HepG2 (cell line): Measurements from ENCODE around the gene ASPRV1. TPM values are rescaled to one million over a fixed set of nuclear protein-coding genes. Genes with fewer than 3 reads are reported as not detected.

Experiments
- ATAC-seq: fragments of 200-7000 bp; cut with Tn5 transposase; 3 replicates; pipeline ENCODE4 v1.9.1; 2020; ENCODE audit warnings: mild to moderate bottlenecking, moderate library complexity
- BruUV-seq: library from RNA; stranded (reverse); fragments of 400-500 nt; replicated peaks from 2 replicates; lab custom pipeline; 2021; lab: Mats Ljungman, UMichigan
- CTCF ChIA-PET: fragments of 300-600 bp; formaldehyde crosslinking; extraction: SDS; loops from one replicate; lab custom pipeline; 2021; ENCODE audit warnings: low total read pairs, inconsistent platforms, low intra/inter-chr PET ratio; lab: Yijun Ruan, JAX
- POLR2A ChIA-PET: fragments of 350-600 bp; sonication (Branson Sonifier 250); formaldehyde crosslinking; loops from one replicate; lab custom pipeline; 2020; ENCODE audit warnings: antibody characterized with exemption, inconsistent platforms; lab: Yijun Ruan, JAX
- DNase-seq: peaks from one replicate; pipeline ENCODE4 v3.0.0-alpha.2; 2015; ENCODE audit warnings: low spot score
- FAIRE-seq: peaks from 3 replicates; lab custom pipeline; 2011; peaks lifted over from hg19 to GRCh38; lab: Jason Lieb, UNC
- H2AFZ ChIP-seq: one replicate; pipeline ENCODE4 v1.6.1; 2011; ENCODE audit warnings: low read length, inconsistent platforms
- H3K27ac ChIP-seq: fragments of 300-600 bp; 3 replicates; pipeline ENCODE4 v1.8.0; 2011; ENCODE audit warnings: mixed run types, mild to moderate bottlenecking, mixed read lengths, low read length, inconsistent platforms; ENCODE audit not compliant: insufficient read depth; ENCODE audit errors: extremely low read length
- H3K27me3 ChIP-seq, 2 experiments: fragments of 200-600 bp in 1 of 2; 2 replicates in 1 of 2; 3 replicates in 1 of 2; pipeline versions ENCODE4 v1.6.0 to v1.8.0; 2011; ENCODE audit warnings: low read length in 2 of 2, mild to moderate bottlenecking in 2 of 2, moderate library complexity in 2 of 2, inconsistent platforms in 1 of 2; ENCODE audit not compliant: insufficient read depth in 2 of 2, control insufficient read depth in 1 of 2
- H3K36me3 ChIP-seq, 2 experiments: fragments of 200-600 bp in 1 of 2; replicated peaks in 1 of 2; 2 replicates in 1 of 2; 3 replicates in 1 of 2; pipeline versions ENCODE4 v1.5.1 to v1.8.0; 2011; ENCODE audit warnings: low read length in 2 of 2, inconsistent platforms in 1 of 2; ENCODE audit not compliant: insufficient read depth in 2 of 2, control insufficient read depth in 1 of 2
- H3K4me1 ChIP-seq: 2 replicates; pipeline ENCODE4 v1.5.1; 2012; ENCODE audit warnings: low read length, inconsistent platforms; ENCODE audit not compliant: insufficient read depth
- H3K4me2 ChIP-seq: 2 replicates; pipeline ENCODE4 v1.6.0; 2011; ENCODE audit warnings: low read depth, low read length, inconsistent platforms
- H3K4me3 ChIP-seq, 3 experiments: fragments of 200-600 bp in 1 of 3; sonication (generic), shearing (Covaris generic) in 1 of 3; replicated peaks in 1 of 3; 2 replicates each; pipeline ENCODE4 v1.5.1; 2011 to 2016; ENCODE audit warnings: low read length in 3 of 3, inconsistent platforms in 2 of 3, low read depth in 2 of 3, mild to moderate bottlenecking in 2 of 3, control low read depth in 1 of 3, mixed read lengths in 1 of 3; ENCODE audit not compliant: insufficient read depth in 1 of 3
- H3K79me2 ChIP-seq: one replicate; pipeline ENCODE4 v1.6.1; 2011; ENCODE audit warnings: low read length, inconsistent platforms; ENCODE audit not compliant: insufficient read depth
- H3K9ac ChIP-seq: 2 replicates; pipeline ENCODE4 v1.6.0; 2011; ENCODE audit warnings: mild to moderate bottlenecking, low read depth, low read length, inconsistent platforms; ENCODE audit not compliant: insufficient read depth
- H3K9me3 ChIP-seq: 2 replicates; pipeline ENCODE4 v1.5.1; 2012; ENCODE audit warnings: mild to moderate bottlenecking, low read length
- H4K20me1 ChIP-seq: 2 replicates; pipeline ENCODE4 v1.6.0; 2011; ENCODE audit warnings: inconsistent platforms, mild to moderate bottlenecking, low read length, moderate library complexity; ENCODE audit not compliant: insufficient read depth
- CCAR2 ChIP-seq: fragments of 200-400 bp; formaldehyde crosslinking; optimal IDR thresholded peaks from 2 replicates; pipeline ENCODE3; 2018; ENCODE audit warnings: low read depth, mild to moderate bottlenecking, low read length, moderate library complexity
- ETV5 ChIP-seq: IDR thresholded peaks from 2 replicates; pipeline ENCODE4 v1.6.1; 2018; ENCODE audit warnings: missing biosample characterization, missing genetic modification reagents, inconsistent platforms, borderline replicate concordance
- NONO ChIP-seq, 2 experiments: fragments of 450-650 bp in 1 of 2; sonication (generic) in 1 of 2; formaldehyde crosslinking in 1 of 2; IDR thresholded peaks in 1 of 2; conservative IDR thresholded peaks in 1 of 2; 2 replicates each; pipeline versions ENCODE4 v1.6.1 to v1.8.0; 2017 to 2022; ENCODE audit warnings: mild to moderate bottlenecking in 1 of 2, missing genetic modification reagents in 1 of 2, moderate library complexity in 1 of 2
- PITX1 ChIP-seq: sonication (generic); formaldehyde crosslinking; IDR thresholded peaks from 2 replicates; pipeline ENCODE4 v1.5.1; 2020; ENCODE audit warnings: mild to moderate bottlenecking, missing genetic modification reagents
- RFX5 ChIP-seq: IDR thresholded peaks from 2 replicates; pipeline ENCODE4 v1.6.1; 2011; ENCODE audit warnings: low read depth, low read length, improper control_type of control experiment
- SOX13 ChIP-seq, 3 experiments: fragments of 450-650 bp in 1 of 3; sonication (generic) in 1 of 3; formaldehyde crosslinking in 1 of 3; IDR thresholded peaks in 2 of 3; conservative IDR thresholded peaks in 1 of 3; 2 replicates each; pipeline versions ENCODE4 v1.5.0 to v1.6.1; 2016 to 2020; ENCODE audit warnings: antibody characterized with exemption in 1 of 3, mild to moderate bottlenecking in 1 of 3, missing compliant biosample characterization in 1 of 3, missing genetic modification reagents in 1 of 3, moderate library complexity in 1 of 3
- TEAD3 ChIP-seq: optimal IDR thresholded peaks from 2 replicates; pipeline ENCODE3; 2016; ENCODE audit warnings: borderline replicate concordance
- ZEB1 ChIP-seq: IDR thresholded peaks from 2 replicates; pipeline ENCODE4 v1.6.1; 2012; ENCODE audit warnings: mild to moderate bottlenecking, low read depth, inconsistent platforms; ENCODE audit not compliant: insufficient replicate concordance
- ZMYM3 ChIP-seq: sonication (generic); formaldehyde crosslinking; IDR thresholded peaks from 2 replicates; pipeline ENCODE4 v1.5.1; 2020; ENCODE audit warnings: mild to moderate bottlenecking, missing genetic modification reagents
- ZNF292 ChIP-seq: sonication (generic); formaldehyde crosslinking; IDR thresholded peaks from 2 replicates; pipeline ENCODE4 v1.8.1; 2022; ENCODE audit warnings: mild to moderate bottlenecking, low read depth, missing genetic modification reagents, borderline replicate concordance
- ZNF570 ChIP-seq: sonication (generic); formaldehyde crosslinking; IDR thresholded peaks from 2 replicates; pipeline ENCODE4 v1.4.0; 2020; ENCODE audit warnings: mild to moderate bottlenecking, missing genetic modification reagents, borderline replicate concordance
- ZNF724P ChIP-seq: sonication (generic); formaldehyde crosslinking; IDR thresholded peaks from 2 replicates; pipeline ENCODE4 v1.8.0; 2022; ENCODE audit warnings: missing genetic modification reagents, borderline replicate concordance
- ZSCAN25 ChIP-seq: sonication (generic); formaldehyde crosslinking; IDR thresholded peaks from 2 replicates; pipeline ENCODE4 v1.8.0; 2022; ENCODE audit warnings: mild to moderate bottlenecking, missing genetic modification reagents
- WGBS: methylation state at CpG from one replicate; pipeline ENCODE4 v1.1.6; 2017; ENCODE audit warnings: low lambda C conversion rate; 5-methylcytosine and 5-hydroxymethylcytosine counted together
- in situ Hi-C: cut with HindIII; loops from 2 replicates; pipeline ENCODE4 v1.10.0; 2017; ENCODE audit warnings: low pct_unique_long_range_greater_than_20kb; ENCODE audit not compliant: extremely low pct_ligation_motif_present
- intact Hi-C: fragments of 100-400 bp; cut with micrococcal nuclease; formaldehyde crosslinking; loops from one replicate; pipeline ENCODE4 v1.10.0; 2022; ENCODE audit not compliant: unreplicated experiment
- polyA plus RNA-seq, 8 experiments: library from polyadenylated mRNA; depleted of rRNA in 3 of 8; stranded (reverse) in 7 of 8; unstranded in 1 of 8; fragments of >200 nt; fragmentation: Illumina TruSeq in 4 of 8; extraction: Trizol in 4 of 8; gene quantifications; 2 replicates each; pipeline versions ENCODE4 v1.2.1 to v1.2.3, GENCODE V29; 2011 to 2016; ENCODE audit warnings: low read depth in 4 of 8, missing spikeins in 1 of 8, mixed read lengths in 1 of 8; ENCODE audit not compliant: insufficient read depth in 1 of 8
- total RNA-seq, 5 experiments: library from RNA; depleted of rRNA; stranded (reverse); fragments of >200 nt; fragmentation: Illumina TruSeq; extraction: Trizol; gene quantifications; 2 replicates each; pipeline ENCODE4 v1.2.3, GENCODE V29; 2016; ENCODE audit warnings: low read depth in 1 of 5
- TF ChIP-seq, protein P1 (sequence below): sonication (generic); formaldehyde crosslinking; IDR thresholded peaks from 2 replicates; pipeline ENCODE4 v1.4.0; 2020; ENCODE audit warnings: missing genetic modification reagents, borderline replicate concordance
- TF ChIP-seq, protein P2 (sequence below): IDR thresholded peaks from 2 replicates; pipeline ENCODE4 v1.6.1; 2012; ENCODE audit warnings: inconsistent platforms
- TF ChIP-seq, protein P3 (sequence below): IDR thresholded peaks from 2 replicates; pipeline ENCODE4 v1.6.1; 2016; ENCODE audit warnings: missing biosample characterization, missing genetic modification reagents, low read depth

ASPRV1 gene
- total and polyA plus RNA-seq, 2 of the 13 experiments (the other 11 are each of a cell fraction or from before 2014, with no cell fraction given): 0.40 to 0.48 TPM

DNA sequence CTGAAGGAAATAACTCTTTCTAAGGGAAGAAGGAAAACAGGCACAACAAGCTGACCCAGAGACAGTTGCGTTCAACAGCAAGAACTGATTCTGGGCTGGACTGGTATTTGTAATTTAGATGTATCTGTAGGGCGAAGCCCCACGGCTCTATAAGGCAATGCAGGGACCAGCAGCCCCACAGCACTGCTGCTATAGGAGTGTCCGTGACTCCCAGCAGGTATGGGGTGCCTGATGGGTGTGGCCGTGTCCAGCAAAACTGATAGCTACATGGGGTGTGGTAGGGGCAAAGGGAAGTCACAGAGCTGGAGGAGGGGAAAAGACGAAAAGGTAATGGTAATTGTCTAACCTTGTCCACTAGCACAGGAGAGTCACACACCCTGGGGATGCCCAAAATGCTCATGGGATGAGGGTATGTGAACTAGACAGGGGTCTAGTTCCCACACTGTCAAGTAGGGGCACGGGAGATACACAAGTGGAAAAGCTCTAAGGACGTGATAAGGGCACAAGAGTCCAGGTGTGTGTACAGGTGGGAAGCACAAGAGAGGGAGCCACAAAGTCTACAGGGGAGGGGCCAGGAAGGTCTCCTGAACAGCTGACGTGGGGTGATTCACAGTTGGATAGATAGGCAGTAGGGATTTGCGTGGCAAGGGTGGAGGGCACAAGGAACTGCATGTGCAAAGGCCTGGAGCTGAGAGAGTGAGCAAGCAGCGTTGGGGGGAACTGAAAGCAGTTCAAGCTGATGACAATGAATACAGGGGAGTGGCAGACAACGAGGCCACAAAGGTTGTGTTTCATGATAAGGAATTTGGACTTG is 48.5 kb upstream of the ASPRV1 start:
- H2AFZ ChIP-seq: no peak overlapping the region
- intact Hi-C loops: no loop called here
- H3K79me2 ChIP-seq: no peaks in the 10 kb centered on the region
- no TSS peak for BruUV-seq
- H4K20me1 ChIP-seq: no peaks in the 10 kb centered on the region
- ATAC-seq: peak; percentile 85
- no peaks in the 10 kb centered on the region for H3K36me3 ChIP-seq
- H3K9me3 ChIP-seq: no peaks in the 10 kb centered on the region
- DNase-seq: peak; percentile 70
- peak overlapping the region; percentile 17; the same call in 1 of the 2 replicates for H3K9ac ChIP-seq
- H3K4me3 ChIP-seq: peak overlapping the region in 1 of 3 experiments; percentile 15; a peak in 2 of 6 replicates
- peaks cover 28% of the 10 kb centered on the region for H3K4me1 ChIP-seq
- in situ Hi-C loops: no loop called here
- ChIA-PET POLR2A (interaction anchor here (0.8 kb wide), 1 partner anchor 95 kb away, joined by 3 read pairs; the partner anchor contains the start of gene MXD1), CTCF (no interaction called here)
- WGBS: 54% methylated on average over 12 of the region's 12 CpGs
- no peak for FAIRE-seq
- H3K27me3 ChIP-seq: no peaks in the 10 kb centered on the region
- H3K4me2 ChIP-seq: peak overlapping the region; percentile 65
- no peak overlapping the region for H3K27ac ChIP-seq
- TF ChIP-seq ZMYM3 (peak; percentile 66; the same call in 1 of the 2 replicates), SOX13 (IDR thresholded peaks at IDR 0.05) (no peak), SOX13 (CRISPR knock-in tag; conservative IDR thresholded peaks at IDR 0.05 in 1 of 2, IDR thresholded peaks at IDR 0.05 in 1 of 2) (peak in 1 of 2 experiments; percentile 54; a peak in 1 of 4 replicates), RFX5 (no peak), ETV5 (CRISPR knock-in tag) (0 out of 2 replicates have a peak, but pooled peaks have one; percentile 15), TEAD3 (CRISPR knock-in tag) (peak; percentile 20), ZSCAN25 (CRISPR knock-in tag) (0 out of 2 replicates have a peak, but pooled peaks have one; percentile 25), PITX1 (CRISPR knock-in tag) (0 out of 2 replicates have a peak, but pooled peaks have one; percentile 50), ZNF570 (CRISPR knock-in tag) (no peak), ZNF724P (CRISPR knock-in tag) (0 out of 2 replicates have a peak, but pooled peaks have one; percentile 64), ZEB1 (peak; percentile 36), ZNF292 (CRISPR knock-in tag) (peak; percentile 60; the same call in 1 of the 2 replicates), NONO (IDR thresholded peaks at IDR 0.05) (no peak), NONO (CRISPR knock-in tag; conservative IDR thresholded peaks at IDR 0.05) (0 out of 2 replicates have a peak, but pooled peaks have one; percentile 37), CCAR2 (peak; percentile 22)
- TF ChIP-seq, protein P1, sequence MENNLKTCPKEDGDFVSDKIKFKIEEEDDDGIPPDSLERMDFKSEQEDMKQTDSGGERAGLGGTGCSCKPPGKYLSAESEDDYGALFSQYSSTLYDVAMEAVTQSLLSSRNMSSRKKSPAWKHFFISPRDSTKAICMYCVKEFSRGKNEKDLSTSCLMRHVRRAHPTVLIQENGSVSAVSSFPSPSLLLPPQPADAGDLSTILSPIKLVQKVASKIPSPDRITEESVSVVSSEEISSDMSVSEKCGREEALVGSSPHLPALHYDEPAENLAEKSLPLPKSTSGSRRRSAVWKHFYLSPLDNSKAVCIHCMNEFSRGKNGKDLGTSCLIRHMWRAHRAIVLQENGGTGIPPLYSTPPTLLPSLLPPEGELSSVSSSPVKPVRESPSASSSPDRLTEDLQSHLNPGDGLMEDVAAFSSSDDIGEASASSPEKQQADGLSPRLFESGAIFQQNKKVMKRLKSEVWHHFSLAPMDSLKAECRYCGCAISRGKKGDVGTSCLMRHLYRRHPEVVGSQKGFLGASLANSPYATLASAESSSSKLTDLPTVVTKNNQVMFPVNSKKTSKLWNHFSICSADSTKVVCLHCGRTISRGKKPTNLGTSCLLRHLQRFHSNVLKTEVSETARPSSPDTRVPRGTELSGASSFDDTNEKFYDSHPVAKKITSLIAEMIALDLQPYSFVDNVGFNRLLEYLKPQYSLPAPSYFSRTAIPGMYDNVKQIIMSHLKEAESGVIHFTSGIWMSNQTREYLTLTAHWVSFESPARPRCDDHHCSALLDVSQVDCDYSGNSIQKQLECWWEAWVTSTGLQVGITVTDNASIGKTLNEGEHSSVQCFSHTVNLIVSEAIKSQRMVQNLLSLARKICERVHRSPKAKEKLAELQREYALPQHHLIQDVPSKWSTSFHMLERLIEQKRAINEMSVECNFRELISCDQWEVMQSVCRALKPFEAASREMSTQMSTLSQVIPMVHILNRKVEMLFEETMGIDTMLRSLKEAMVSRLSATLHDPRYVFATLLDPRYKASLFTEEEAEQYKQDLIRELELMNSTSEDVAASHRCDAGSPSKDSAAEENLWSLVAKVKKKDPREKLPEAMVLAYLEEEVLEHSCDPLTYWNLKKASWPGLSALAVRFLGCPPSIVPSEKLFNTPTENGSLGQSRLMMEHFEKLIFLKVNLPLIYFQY (CRISPR knock-in tag): no peak
- TF ChIP-seq, protein P2, sequence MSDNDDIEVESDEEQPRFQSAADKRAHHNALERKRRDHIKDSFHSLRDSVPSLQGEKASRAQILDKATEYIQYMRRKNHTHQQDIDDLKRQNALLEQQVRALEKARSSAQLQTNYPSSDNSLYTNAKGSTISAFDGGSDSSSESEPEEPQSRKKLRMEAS: peak; percentile 24; the same call in 1 of the 2 replicates
- TF ChIP-seq, protein P3, sequence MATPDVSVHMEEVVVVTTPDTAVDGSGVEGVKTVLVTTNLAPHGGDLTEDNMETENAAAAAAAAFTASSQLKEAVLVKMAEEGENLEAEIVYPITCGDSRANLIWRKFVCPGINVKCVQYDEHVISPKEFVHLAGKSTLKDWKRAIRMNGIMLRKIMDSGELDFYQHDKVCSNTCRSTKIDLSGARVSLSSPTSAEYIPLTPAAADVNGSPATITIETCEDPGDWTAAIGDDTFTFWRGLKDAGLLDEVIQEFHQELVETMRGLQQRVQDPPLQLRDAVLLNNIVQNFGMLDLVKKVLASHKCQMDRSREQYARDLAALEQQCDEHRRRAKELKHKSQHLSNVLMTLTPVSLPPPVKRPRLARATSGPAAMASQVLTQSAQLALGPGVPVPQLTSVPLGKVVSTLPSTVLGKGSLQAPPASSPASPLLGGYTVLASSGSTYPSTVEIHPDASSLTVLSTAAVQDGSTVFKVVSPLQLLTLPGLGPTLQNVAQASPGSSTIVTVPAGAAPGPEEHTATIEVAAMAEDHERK: no peak
